Right hindlimb (tissue), 1 donor: ENCODE results near the gene RGL1.
"Not testable (repeated sequence)": the region's sequence is repeated elsewhere in the genome, so short reads cannot be mapped to it uniquely, and the experiment has no call there.

ENCODE experiments used
- DNase-seq: peaks from one replicate; pipeline ENCODE4 v3.0.0-alpha.2; 2018

The RGL1 gene

DNA sequence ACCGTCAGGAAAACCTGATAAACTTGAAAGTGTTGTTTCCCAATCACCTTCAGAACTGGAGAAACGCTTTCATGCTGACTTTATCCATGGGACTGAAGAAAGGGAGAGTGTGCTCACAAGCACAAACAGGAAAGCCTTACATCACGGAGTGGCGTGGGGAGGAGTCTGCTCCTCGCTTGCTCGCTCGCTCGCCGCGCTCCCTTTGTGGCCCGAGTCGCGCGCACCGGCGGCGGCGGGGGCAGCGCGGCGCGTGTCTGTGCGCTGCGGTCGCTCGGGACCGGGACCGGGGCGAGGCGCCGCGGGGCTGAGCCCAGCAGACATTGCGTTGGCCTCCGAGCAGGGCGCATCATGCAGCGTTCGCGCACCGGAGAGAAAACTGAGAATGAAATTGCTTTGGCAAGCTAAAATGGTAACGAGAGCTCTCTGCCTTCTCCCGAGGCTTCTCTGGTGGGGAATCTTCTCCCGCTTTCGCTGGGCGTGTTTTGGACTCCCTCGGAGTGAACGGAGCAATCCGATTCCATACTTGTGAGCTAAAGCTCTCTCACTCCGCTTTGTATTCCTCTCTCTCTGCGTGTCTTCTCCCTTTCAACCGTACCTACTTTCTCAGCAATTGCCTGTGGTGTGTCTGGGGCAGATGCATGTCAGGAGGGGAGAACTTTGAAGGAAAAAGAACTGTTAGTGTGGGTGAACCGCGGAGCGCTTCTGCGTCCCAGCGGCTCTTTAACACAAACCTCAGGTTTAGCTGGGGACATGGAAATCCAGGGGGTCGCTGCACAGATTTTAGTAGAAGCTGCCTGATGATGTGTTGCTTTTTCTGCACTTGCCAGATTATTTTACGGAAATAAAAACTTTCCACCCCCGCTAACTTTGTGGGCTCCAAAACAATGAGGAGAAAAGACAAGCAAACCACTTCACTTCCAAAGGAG lies at the start of gene RGL1:
Gene RGL1, plus strand, starts transcription at position 205 of the 926 bp plus-strand sequence. Its CDS starts 178 bp downstream, at position 383.
- DNase-seq, result peak; percentile 90

DNA sequence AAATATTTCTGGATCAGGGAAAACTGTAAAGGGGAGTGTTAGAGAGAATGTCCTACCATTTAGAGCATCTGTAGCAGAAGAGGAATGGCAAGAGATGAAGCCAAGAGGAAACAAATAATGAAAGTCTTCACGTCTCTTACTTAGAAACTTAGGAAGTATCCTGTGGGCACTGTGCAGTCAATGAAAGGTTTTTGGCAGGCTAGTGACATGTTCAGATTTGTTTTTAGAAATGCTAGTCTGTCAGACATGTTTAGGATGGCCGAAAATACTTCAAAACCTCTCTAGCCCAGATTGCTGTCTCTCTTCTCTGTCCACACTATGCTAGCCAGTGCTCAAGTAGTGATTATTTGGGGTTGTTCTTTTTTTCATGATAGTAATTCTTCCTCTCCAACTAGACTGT lies 48.6 kb upstream of the RGL1 start:
- DNase-seq, result no peak

DNA sequence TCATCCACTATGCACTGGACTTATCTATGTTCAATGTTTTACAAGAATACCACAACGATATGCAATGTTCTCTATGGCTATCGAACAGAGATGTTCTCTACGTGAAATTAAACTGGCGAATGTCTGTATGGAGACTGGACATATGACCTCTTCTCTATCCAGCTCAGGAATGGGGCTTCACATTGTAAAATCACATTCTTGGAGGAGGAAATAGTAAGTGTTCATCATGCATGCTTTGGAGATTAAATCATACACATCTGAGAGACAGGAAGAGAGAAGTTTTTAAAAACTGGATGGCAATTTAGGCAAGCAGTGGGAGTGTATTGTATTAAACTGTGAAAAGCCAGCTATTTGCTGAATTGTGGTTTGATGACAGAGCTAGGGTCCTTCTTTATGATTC lies 47.9 kb upstream of the RGL1 start:
- no peak for DNase-seq

DNA sequence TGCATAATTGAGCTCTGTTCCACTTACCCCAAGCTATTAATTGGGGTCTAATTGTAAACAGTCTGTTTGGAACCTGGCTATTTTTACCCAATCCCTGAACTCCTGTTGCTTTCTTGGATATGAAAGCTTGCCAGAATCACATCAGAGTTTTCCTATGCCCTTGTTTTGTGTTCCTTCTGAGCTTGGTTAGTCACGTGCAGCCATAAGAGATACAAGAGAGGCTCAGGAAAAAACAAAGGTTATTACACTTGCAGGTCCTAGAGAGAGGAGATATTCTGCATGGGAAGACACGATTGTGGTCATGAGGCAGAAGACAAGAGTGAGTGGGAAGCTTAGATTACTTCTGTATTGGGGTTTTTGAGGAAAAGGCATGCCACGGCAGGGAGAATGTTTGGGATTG lies 46.0 kb upstream of the RGL1 start:
- no peak for DNase-seq

- DNase-seq, result no peak
These were observed 44.3 kb upstream of the RGL1 start for GRCh38 chr1:183760661-183761060.

DNA sequence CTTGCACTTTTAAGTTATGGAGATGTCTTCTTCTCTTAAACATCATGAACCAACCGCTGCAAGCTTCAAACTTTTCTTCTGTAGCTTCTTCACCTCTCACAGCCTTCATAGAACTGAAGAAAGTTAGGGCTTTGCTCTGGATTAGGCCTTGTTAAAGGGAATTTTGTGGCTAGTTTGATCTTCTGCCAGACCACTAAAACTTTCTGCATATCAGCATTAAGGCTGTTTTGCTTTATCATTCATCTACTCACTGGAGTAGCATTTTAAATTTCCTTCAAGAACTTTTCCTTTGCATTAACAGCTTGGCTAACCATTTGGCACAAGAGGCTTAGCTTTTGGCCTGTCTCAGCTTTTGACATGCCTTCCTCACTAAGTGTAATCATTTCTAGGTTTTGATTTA lies 43.0 kb upstream of the RGL1 start:
- DNase-seq, result no peak

DNA sequence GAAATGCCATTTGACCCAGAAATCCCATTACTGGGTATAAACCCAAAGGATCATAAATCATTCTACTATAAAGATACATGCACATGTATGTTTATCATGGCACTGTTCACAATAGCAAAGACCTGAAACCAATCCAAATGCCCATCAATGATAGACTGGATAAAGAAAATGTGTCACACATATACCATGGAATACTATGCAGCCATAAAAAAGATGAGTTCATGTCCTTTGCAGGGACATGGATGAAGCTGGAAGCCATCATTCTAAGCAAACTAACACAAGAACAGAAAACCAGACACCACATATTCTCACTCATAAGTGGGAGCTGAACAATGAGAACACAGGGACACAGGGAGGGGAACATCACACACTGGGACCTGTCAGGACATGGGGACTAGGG lies 42.1 kb upstream of the RGL1 start:
- not testable (repeated sequence) for DNase-seq

GRCh38 chr1:183764981-183765380 lies 39.9 kb upstream of the RGL1 start:
- DNase-seq, result no peak

DNA sequence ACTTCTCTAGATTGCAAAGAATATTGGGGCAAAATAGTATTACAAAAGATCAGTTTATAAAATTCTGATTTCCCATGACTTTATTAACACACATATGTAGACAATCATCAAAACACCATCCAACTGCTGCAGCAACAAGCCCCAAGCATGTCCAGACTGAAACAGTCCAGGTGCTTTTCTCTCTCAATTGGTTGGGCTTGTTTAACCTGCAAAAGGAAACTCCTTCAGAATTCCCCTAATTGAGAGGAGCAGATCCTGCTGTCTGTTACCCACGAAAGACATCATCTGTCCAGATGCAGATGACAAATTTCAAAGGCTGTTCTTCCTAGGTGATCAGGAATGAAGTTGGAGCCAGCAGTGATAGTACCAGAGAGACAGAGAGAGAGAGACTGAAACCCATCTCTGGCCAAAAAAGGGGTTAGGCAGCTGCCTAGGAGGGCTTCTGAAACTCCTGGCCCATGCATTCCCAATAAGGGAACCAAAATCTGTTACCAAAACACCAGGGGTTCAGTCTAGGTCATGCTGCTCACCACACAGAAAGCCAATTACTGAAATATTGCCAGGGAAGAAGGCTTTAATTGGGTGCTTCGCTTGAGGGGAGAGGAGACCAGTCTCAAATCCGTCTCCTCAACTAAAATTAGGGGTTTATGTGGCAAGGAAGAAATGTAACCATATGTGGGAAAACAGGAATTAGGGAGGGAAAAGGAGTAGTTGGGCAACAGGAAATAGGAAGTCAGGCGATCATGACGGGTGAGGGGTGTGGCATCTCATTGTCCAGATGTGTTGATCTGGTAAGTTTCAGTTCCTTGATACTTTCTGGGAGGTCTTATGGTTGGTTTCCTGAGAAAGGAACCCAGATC lies 34.7 kb upstream of the RGL1 start:
- DNase-seq, result no peak

- no peak for DNase-seq
These were observed 34.1 kb upstream of the RGL1 start for GRCh38 chr1:183770816-183771128.

DNA sequence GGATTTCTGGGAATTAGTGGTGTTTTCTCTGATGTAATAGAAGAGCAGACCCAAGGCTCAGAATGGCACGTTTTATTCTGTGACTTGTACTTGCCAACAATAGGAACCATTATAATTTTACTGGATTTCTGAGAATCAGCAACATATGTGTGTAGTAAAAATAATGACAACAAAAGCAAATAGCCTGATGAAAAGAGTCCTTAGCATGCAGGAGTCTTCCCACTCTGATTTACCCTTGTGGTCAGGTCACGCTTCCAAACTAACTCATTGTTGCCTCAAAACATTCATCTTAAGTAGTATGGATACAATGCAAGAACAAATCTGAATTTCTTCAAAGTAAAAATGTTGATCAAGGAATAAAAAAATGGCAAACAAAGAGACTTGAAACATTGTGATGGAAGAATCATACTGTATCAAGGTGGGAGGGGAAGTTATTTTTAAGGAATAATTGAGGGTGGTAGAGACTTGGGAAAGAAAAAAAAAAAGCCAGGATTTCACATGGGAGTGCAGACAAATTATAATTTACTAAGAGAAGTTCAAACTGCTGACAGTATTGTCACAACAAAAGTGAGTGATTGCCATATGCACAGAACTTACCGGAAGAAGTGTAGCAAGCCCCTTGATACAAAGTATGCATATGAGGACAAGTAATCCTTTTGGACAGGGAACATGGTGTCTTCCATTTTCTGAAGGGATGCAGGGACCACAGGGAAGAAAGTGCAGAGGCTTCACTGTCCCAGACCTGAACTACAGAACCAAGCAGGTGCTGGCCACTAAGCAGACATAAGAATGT lies 31.2 kb upstream of the RGL1 start:
- no peak for DNase-seq

DNA sequence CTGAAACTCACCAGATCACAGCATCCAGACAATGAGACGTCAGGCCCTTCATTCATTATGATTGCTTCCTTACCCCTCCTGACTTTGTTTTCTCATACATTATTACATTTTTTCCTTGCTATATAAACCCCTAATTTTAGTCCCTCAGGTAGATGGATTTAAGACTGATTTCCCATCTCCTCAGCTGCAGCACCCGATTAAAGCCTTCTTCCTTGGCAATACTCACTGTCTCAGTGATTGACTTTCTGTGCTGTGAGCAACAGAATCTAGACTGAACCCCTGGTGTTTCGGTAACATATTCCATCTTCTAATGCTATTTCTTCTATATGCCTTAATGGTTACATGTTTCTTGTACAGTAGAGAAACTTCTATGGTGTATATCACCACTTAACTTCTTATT lies 30.0 kb upstream of the RGL1 start:
- DNase-seq, result no peak

DNA sequence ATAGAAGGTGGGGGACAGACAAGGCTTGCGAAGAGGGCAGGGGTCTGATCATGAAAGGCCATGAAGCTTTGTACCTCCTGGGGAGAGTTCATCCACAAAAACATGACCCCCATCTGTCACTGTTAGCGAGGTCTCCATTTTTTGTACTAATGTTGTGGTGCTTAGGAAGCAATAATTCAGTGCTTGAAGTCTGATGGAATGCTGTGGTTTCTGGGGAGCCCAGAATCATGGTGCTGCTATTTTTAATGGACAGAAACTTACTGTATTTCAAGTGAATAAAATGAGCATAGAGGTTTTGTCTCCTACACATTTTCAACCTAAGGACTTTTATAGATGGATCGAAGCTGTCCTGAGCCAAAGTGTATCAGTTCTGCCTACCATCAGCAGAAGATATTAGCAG lies 28.2 kb upstream of the RGL1 start:
- no peak for DNase-seq

GRCh38 chr1:183777328-183777727 lies 27.6 kb upstream of the RGL1 start:
- no peak for DNase-seq

GRCh38 chr1:183778045-183778444 lies 26.9 kb upstream of the RGL1 start:
- DNase-seq, result peak; percentile 48

GRCh38 chr1:183778568-183779433 lies 26.1 kb upstream of the RGL1 start:
- DNase-seq, result no peak

- no peak for DNase-seq
These were observed 24.8 kb upstream of the RGL1 start for GRCh38 chr1:183780159-183780558.

- no peak for DNase-seq
These were observed 24.2 kb upstream of the RGL1 start for GRCh38 chr1:183780757-183781156.

DNA sequence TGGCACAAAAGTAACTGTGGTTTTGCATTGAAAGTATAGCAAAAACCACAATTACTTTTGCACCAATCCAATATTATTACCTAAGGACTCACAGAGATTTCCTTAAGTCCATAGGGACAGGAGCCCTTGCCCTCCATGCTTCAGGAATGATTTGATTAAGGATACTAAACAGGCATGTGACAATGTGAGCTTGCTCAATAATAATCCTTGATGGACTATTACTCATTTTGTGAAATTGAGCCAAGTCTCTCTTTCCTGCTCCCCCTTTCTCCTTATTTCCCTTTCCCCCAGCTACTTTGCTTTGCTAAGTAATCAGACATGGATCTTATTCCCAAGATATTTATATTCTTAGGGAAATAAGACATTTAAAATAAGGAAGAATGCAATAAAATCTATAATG lies 21.6 kb upstream of the RGL1 start:
- no peak for DNase-seq

GRCh38 chr1:183783767-183784637 lies 20.9 kb upstream of the RGL1 start:
- peak; percentile 91 for DNase-seq

GRCh38 chr1:183785921-183786320 lies 19.0 kb upstream of the RGL1 start:
- not testable (repeated sequence) for DNase-seq
